Airway epithelial cell (primary cell): Measurements from ENCODE around the gene B4GAT1. TPM values are rescaled to one million over a fixed set of nuclear protein-coding genes. Genes with fewer than 3 reads are reported as not detected.

Experiments
- total RNA-seq: library from RNA; depleted of rRNA; stranded (reverse); fragments of >200 nt; gene quantifications from 2 replicates; pipeline ENCODE4 v1.2.3, GENCODE V29; 2015

The B4GAT1 gene
- 31.2 and 33.5 TPM in 2 replicates for total RNA-seq

DNA sequence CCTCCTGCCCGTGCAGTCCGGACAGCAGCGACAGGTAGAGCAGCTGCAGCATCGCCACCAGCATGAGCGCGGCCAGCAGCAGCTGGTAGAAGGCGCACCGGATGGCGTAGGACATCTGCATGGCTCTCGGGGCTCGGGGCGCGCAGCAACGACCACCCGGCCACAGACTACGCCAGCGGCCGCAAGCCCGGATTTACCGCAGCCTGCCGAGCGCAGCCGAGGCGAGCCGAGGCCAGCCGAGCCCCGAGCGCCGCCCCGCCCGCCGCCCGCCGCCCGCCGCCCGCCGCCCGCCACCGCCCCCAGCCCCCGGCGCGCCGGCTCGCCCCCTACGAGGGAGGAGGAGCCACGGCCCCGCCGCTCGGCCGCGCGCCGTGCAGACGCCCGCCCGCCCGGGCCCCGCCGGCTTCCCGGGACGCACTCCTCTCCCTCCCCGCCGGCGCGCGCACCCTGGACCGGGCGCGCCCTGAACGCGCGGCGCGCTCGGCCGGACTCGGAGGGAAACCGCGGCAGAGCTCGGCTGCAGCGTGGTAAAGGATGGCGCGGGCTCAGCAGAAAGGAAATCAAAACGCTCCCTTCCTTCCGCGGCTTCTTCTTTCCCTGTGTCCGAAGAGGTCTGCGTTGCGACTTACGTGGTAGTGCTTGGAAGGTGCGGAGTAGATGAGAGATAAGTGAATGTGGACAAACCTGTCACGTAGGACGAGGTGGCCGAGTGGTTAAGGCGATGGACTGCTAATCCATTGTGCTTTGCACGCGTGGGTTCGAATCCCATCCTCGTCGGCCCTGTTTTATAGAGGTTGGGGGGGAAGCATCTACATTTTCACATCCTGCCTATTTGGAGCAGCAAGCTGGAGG lies at the start of gene B4GAT1:
Gene B4GAT1, minus strand, starts transcription at position 205 of the 852 bp plus-strand sequence. Its CDS starts 84 bp downstream, at position 121.

GRCh38 chr11:66371627-66372415 lies 24.4 kb upstream of the B4GAT1 start, which contains the start of gene SLC29A2:
Gene SLC29A2, minus strand, starts transcription at chr11:66371760. Its CDS starts 169 bp downstream, at chr11:66371591.

DNA sequence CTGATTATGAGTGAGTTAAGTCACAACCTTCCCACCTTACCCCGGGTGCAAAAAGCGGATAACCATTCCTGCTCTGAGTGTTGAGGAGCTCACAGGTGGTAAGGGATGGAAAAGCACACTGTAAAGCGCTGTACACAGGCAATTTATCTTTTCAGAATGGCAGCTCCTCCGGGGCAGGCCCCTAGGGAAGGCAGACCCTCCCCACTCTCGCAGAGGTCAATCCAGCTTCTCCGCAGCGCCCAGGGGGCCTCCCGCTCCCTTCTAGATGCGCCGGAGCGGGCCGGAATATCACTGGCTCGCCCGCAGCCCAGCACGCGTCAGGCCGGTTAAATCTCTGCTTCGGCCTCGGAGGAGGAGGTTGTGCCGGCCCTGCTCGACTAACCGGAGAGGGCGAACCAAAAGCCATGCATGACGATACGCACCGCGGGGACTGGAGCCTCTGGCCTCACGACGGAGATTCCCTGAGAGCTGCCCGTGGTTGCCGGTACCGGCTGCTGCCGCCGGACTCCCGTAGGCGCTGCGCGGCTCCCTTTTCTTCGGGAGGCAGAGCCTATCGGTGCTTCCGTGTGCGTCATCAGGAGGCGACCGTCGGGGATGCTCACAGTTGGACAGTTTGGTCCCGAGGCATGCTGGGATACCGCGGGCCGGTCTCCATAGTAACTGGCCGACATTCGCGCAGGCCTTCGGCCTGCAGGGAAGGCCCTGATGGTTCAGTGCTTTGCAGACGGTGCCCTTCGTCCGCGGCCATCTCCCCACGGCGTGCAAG lies 2.7 kb downstream of the B4GAT1 start, which contains the start of gene BRMS1:
Gene BRMS1, minus strand, starts transcription at position 555 of the 766 bp plus-strand sequence. CDS start 2,870 bp downstream, outside the sequence.

GRCh38 chr11:66336234-66337102 lies 11.0 kb downstream of the B4GAT1 start, which contains the start of gene RIN1:
Gene RIN1, minus strand, starts transcription at chr11:66336434. Its CDS starts 32 bp downstream, at chr11:66336402.

DNA sequence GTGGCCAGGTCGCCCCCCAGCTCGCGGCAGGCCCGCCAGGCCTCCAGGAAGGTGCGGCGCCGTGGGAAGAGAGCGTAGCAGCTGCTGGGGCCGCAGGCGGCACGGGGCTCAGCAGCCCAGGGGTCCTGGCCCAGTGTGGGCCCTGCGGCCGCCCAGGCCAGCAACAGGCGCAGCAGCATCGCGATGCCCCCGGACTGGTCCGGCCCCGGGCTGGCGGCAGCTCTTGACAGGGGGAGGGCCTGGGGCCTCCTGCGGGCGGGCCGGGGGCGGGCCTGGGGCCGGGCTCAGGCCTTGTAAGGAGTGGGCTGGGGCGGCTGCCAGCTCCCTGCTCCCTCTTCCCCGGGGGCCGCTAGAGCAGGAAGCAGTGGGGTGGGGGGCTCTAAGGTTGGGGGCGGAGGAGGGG lies 30.6 kb downstream of the B4GAT1 start, which contains the start of gene CD248:
Gene CD248, minus strand, starts transcription at position 196 of the 403 bp plus-strand sequence. Its CDS starts 17 bp downstream, at position 179.

Other genes starting within 250 kb of the B4GAT1 start
- gene KLC2, start 89.9 kb downstream of the B4GAT1 start, total RNA-seq: 21.7 and 30.5 TPM in 2 replicates
- 167 and 188 TPM in 2 replicates for gene RAB1B, start 79.0 kb downstream of the B4GAT1 start, total RNA-seq
- not detected in 2 replicates for gene CNIH2, start 69.5 kb downstream of the B4GAT1 start, total RNA-seq
- 132 and 140 TPM in 2 replicates for gene YIF1A, start 58.5 kb downstream of the B4GAT1 start, total RNA-seq
- gene TMEM151A, start 55.7 kb downstream of the B4GAT1 start, total RNA-seq: 0.14 TPM in 1 of 2 replicates, not detected in the other
- gene CD248, start 30.6 kb downstream of the B4GAT1 start, total RNA-seq: 1.6 and 2.0 TPM in 2 replicates
- 58.2 and 67.9 TPM in 2 replicates for gene RIN1, start 11.2 kb downstream of the B4GAT1 start, total RNA-seq
- 75.5 and 85.1 TPM in 2 replicates for gene BRMS1, start 2.5 kb downstream of the B4GAT1 start, total RNA-seq
- gene SLC29A2, start 24.1 kb upstream of the B4GAT1 start, total RNA-seq: 5.9 and 8.7 TPM in 2 replicates
- not detected in 2 replicates for gene NPAS4, start 73.4 kb upstream of the B4GAT1 start, total RNA-seq
- gene MRPL11, start 91.2 kb upstream of the B4GAT1 start, total RNA-seq: 64.4 and 64.7 TPM in 2 replicates
- gene PELI3, start 119.3 kb upstream of the B4GAT1 start, total RNA-seq: 8.1 and 8.3 TPM in 2 replicates
- gene DPP3, start 132.8 kb upstream of the B4GAT1 start, total RNA-seq: 81.5 and 97.4 TPM in 2 replicates
- gene BBS1, start 163.0 kb upstream of the B4GAT1 start, total RNA-seq: 20.9 and 23.9 TPM in 2 replicates
- gene ZDHHC24, start 198.4 kb upstream of the B4GAT1 start, total RNA-seq: 23.7 and 24.4 TPM in 2 replicates
- gene ACTN3, start 199.3 kb upstream of the B4GAT1 start, total RNA-seq: 0.14 TPM in 1 of 2 replicates, not detected in the other
- gene CTSF, start 221.0 kb upstream of the B4GAT1 start, total RNA-seq: 3.2 and 4.6 TPM in 2 replicates
- gene CCDC87, start 245.4 kb upstream of the B4GAT1 start, total RNA-seq: 0.14 and 0.23 TPM in 2 replicates
- gene CCS, start 245.6 kb upstream of the B4GAT1 start, total RNA-seq: 14.5 and 22.4 TPM in 2 replicates